HEK293 (cell line): ENCODE measurements around the gene SEMA4D.

Experiments
- CTCF ChIP-seq: fragments of 450-650 bp; formaldehyde crosslinking; IDR thresholded peaks from 2 replicates; pipeline ENCODE4 v1.5.1; 2016; ENCODE audit warnings: missing biosample characterization, missing genetic modification characterization
- SP3 ChIP-seq: fragments of 450-650 bp; formaldehyde crosslinking; IDR thresholded peaks from 2 replicates; pipeline ENCODE4 v1.5.1; 2016; ENCODE audit warnings: missing biosample characterization, missing genetic modification characterization
- ZFHX2 ChIP-seq: fragments of 450-650 bp; formaldehyde crosslinking; conservative IDR thresholded peaks from 2 replicates; pipeline ENCODE4 v1.5.1; 2016; ENCODE audit warnings: missing biosample characterization, missing genetic modification characterization
- ZNF394 ChIP-seq: fragments of 450-650 bp; formaldehyde crosslinking; IDR thresholded peaks from 2 replicates; pipeline ENCODE4 v1.5.1; 2016; ENCODE audit warnings: missing biosample characterization, missing genetic modification characterization, mild to moderate bottlenecking, moderate library complexity, borderline replicate concordance
- ZNF416 ChIP-seq: fragments of 450-650 bp; formaldehyde crosslinking; IDR thresholded peaks from 2 replicates; pipeline ENCODE4 v1.5.1; 2016; ENCODE audit warnings: missing biosample characterization, missing genetic modification characterization
- ZNF658 ChIP-seq: fragments of 450-650 bp; formaldehyde crosslinking; IDR thresholded peaks from 2 replicates; pipeline ENCODE4; 2016; ENCODE audit warnings: missing biosample characterization, missing genetic modification characterization
- ZSCAN5A ChIP-seq: fragments of 450-650 bp; formaldehyde crosslinking; IDR thresholded peaks from 2 replicates; pipeline ENCODE4 v1.5.1; 2016; ENCODE audit warnings: missing biosample characterization, missing genetic modification characterization

- TF ChIP-seq CTCF (tag by site-specific recombination) (no peak), ZNF416 (tag by site-specific recombination) (no peak), ZNF658 (tag by site-specific recombination) (no peak), ZFHX2 (tag by site-specific recombination) (no peak), SP3 (tag by site-specific recombination) (no peak), ZSCAN5A (tag by site-specific recombination) (no peak), ZNF394 (no peak)
These were observed 35.6 kb upstream of the SEMA4D start for GRCh38 chr9:89533411-89534095.
